GM12891 (cell line): Measurements from ENCODE around the gene SLC1A5.

ENCODE experiments used
- POLR2A ChIP-seq: IDR thresholded peaks from 2 replicates; pipeline ENCODE4 v1.6.1; 2011; ENCODE audit warnings: low read depth, low read length, control low read depth
- POLR2AphosphoS5 ChIP-seq: IDR thresholded peaks from 2 replicates; pipeline ENCODE4 v1.6.1; 2011; ENCODE audit warnings: low read depth, low read length, control low read depth
- SPI1 ChIP-seq: IDR thresholded peaks from 2 replicates; pipeline ENCODE4 v1.6.1; 2011; ENCODE audit warnings: low read depth, low read length, control low read depth
- TAF1 ChIP-seq: IDR thresholded peaks from 2 replicates; pipeline ENCODE4 v1.6.1; 2011; ENCODE audit warnings: low read depth, low read length, control low read depth

GRCh38 chr19:46782355-46783019 lies 5.9 kb downstream of the SLC1A5 start:
- TF ChIP-seq SPI1 (no peak), POLR2A (no peak), POLR2AphosphoS5 (no peak), TAF1 (no peak)
